NCI-H2227 (cell line): ENCODE data around the gene LOXL4.

Source experiments
- DNase-seq: peaks from one replicate; lab custom pipeline; 2025; ENCODE audit not compliant: unreplicated experiment; lab: John Stamatoyannopoulos, UW

LOXL4 gene

DNA sequence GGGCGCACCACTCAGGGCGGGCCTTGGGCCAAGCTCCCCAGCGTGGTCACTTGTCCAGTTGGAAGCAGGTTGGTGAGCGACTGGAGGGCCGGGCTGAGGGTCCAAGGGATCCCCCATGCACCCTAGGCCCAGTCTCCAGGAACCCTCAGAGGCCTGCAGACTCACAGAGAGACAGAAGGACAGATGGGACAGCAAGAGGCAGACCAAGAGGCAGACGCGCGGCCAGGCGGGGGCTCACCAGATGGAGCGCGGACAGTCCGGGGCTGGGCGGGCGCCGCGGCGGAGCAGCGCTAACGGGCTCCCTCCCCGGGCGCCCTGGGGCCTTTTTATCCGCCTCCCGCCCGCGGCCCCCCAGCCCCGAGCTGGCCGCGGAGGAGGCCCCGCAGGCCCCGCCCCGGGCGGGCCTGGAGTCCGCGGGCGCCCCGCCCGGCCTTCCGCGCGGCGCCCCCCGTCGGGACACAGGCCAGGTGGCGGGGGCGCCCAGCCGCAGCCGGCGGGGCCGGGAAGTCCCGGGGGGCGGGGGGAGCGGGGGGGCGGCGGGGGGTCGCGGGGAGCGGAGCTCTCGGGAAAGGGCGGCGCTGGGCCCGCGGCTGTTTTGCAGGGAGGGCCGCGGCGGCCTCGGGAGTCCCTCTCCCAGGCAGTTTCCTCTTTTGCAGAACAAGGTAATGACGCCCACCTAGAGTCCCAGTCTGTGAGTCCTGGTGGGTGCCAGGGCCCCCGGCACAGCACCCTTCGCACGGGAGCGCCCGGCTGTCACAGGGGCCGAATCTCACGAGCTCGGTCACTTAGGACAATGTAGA, at the start of gene LOXL4:
Gene LOXL4, minus strand, starts transcription at position 301 of the 800 bp plus-strand sequence. CDS start 5,175 bp downstream, outside the sequence.
- DNase-seq: peak; percentile 33

- no peak for DNase-seq
Measured at GRCh38 chr10:98316661-98317060, 48.7 kb upstream of the LOXL4 start.

GRCh38 chr10:98316170-98316569, 48.2 kb upstream of the LOXL4 start:
- no peak for DNase-seq

GRCh38 chr10:98314532-98315284, 46.7 kb upstream of the LOXL4 start:
- DNase-seq: no peak

- DNase-seq: no peak
Measured at GRCh38 chr10:98313598-98313997, 45.6 kb upstream of the LOXL4 start.

DNA sequence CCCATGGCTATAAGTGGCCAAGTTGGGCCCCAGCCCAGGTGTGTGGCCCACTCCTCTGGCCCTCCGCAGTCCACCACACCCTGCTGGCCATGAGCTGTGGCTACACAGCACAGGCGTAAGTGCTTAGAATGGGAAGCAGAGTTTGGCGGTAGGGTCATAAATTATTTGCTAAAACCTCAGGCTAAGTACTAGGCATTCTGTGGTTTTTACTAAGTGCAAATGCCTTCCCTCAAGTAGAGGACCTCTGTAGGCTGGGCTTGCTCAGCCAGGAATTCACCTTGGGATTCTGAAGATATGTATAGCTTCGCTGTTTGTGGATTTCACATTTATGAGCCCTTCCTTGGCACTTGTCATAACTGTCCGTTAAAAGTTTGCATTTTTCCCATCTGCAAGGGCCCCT, 44.8 kb upstream of the LOXL4 start:
- no peak for DNase-seq

- no peak for DNase-seq
Measured at GRCh38 chr10:98312349-98312748, 44.4 kb upstream of the LOXL4 start.

DNA sequence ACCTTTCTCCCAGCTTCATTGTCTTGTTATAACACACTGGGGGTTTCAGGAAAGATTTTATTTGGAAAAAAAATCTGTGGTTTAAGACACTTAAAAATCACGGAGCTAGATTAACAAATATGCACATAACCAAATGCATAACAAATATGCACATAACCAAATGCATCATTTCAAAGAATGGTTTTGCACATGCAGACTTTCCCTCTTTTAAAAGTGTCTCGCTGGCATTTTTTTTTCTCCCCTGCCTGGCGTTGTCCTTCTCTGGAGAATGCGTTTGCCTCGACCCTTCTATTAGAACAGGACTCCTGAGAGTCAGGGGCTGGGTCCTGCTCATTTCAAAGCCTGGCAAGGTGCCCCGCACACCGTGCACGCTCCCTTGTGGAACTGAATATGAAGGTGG, 42.7 kb upstream of the LOXL4 start:
- no peak for DNase-seq

GRCh38 chr10:98309366-98310355, 41.7 kb upstream of the LOXL4 start:
- DNase-seq: peak; percentile 79

DNA sequence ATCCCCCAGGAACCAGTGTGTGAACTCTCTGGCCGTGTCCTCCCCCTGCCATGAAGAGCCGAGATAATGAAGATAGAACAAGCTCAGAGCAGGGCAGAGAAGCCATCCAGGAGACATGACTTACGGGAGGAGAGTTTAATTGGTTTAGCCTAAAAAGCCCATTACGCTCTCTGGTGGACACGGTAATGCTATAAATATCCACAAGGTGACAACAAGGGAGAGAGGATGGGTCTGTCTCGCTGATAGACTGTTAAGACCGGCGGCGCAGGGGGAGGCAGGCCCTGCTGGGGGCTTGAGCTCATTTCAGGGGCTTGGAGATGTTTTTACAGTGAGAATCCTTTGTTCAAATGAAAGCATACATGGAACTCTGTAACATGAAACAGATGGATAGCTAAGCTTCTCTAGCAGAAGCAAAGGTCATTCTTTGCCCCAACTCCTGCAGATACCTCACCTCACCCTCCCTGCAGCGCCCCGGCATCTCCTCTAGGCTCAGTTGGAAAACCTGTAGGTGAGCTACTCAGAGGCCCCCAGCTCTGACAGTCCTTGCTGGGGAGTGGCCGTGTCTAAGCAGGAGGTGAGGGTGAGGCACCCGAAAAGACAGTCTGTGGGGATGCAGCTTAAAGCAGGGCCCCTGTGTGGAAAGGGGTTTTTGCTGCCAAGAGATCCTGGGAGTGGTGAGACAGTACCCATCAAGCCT, 40.8 kb upstream of the LOXL4 start:
- DNase-seq: peak; percentile 43

GRCh38 chr10:98307916-98308541, 40.0 kb upstream of the LOXL4 start:
- DNase-seq: no peak

GRCh38 chr10:98306501-98306900, 38.5 kb upstream of the LOXL4 start:
- DNase-seq: no peak

GRCh38 chr10:98303569-98303968, 35.6 kb upstream of the LOXL4 start:
- DNase-seq: no peak

DNA sequence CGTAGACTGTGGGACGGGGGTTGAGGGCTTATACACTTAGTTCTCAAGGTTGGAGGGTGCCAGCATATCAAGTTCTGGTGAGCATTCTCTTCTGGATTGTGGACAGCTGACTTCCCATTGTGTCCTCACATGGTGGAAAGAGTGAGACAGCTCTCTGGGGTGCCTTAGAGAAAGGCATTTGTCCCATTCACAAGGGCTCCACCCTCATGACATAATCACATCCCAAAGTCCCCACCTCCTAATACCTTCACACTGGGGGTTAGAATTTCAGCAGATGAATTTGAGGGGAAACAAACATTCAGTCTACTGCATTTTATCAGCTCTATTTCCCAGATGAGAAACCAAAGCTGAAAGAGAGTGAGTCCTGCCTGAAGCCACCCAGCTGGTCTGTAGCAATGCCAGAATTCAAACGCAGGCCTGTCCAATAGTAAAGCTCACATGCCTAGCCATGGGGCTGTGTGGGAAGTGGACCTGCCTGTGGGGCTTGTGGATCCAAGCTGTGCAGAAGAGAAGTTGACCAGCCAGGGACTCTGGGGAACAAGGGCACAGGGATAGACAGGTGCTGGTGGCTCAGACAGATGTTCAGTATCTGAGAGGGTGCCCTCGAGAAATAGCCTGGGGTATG, 34.9 kb upstream of the LOXL4 start:
- no peak for DNase-seq

- DNase-seq: no peak
Measured at GRCh38 chr10:98301664-98302319, 33.8 kb upstream of the LOXL4 start.

DNA sequence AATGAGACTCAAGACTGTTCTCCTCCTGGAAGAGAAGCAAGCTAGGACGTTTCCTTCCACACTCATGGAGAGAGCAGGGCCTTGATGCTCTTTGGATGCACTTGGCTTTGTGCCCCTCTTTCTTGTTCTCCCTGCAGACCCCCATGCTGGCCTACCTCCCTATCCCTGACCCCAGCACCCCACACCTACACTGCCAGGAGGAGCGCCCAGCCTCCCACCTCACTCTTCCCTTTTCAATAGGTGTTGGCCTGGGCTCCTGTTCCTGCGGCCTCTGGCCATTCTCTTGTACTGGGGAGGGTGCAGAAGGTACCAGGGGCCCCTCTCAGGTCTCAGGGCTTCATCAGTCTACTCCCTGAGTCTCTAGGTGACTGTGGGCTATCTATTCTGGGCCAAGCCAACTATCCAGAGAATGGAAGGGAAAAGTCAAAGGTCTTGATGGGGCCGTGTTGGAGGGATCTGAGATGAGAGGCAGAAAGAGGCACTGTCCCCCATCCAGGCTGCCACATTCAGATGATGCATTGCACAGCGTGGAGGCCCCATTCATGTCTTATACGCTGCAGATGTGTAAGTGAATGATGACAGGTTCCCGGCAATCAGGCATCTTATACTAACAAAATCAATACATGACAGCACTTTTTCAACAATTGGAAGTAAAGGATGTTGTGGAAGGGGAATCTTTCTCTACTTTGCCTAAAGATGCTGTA, 32.7 kb upstream of the LOXL4 start:
- no peak for DNase-seq

GRCh38 chr10:98299341-98299740, 31.3 kb upstream of the LOXL4 start:
- no peak for DNase-seq

DNA sequence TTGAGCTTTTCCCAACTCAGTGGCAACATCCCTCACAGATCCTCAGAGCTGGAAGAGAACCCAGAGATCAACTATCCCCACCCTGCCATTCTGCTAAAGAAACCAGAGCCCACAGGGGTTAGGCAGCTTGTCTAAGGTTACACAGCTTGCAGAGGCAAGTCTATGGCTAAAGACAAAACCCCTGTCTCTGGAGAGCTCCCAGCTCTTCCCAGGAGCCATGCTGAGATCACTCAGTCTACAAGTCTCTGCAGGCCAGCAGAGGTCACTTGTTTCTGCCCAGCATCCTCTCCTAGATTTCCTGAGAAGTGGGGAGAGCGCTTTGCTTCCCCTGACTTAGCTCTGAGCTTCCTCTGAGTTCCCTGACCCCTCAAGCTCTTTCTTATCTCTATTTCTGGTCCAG, 28.5 kb upstream of the LOXL4 start:
- no peak for DNase-seq

- no peak for DNase-seq
Measured at GRCh38 chr10:98295907-98296306, 27.9 kb upstream of the LOXL4 start.
